GM12878 (cell line): Measurements from ENCODE around the gene ACVR1.

Source experiments
- EZH2 ChIP-seq: IDR thresholded peaks from 2 replicates; pipeline ENCODE4 v1.6.1; 2012; ENCODE audit warnings: low read depth, mild to moderate bottlenecking, control low read depth, inconsistent platforms, low read length, borderline replicate concordance; ENCODE audit not compliant: control insufficient read depth
- NFYB ChIP-seq: IDR thresholded peaks from 2 replicates; pipeline ENCODE4 v1.6.1; 2011; ENCODE audit warnings: low read depth, mild to moderate bottlenecking, low read length, improper control_type of control experiment, moderate library complexity; ENCODE audit not compliant: insufficient read depth
- SIN3A ChIP-seq: IDR thresholded peaks from 2 replicates; pipeline ENCODE4 v1.6.1; 2012; ENCODE audit warnings: low read depth, low read length, improper control_type of control experiment
- TF ChIP-seq, protein P1 (sequence below), 3 experiments: IDR thresholded peaks in 2 of 3; conservative IDR thresholded peaks in 1 of 3; 2 replicates each; pipeline ENCODE4 v1.5.1; 2011; ENCODE audit warnings: low read depth in 3 of 3, low read length in 3 of 3, mild to moderate bottlenecking in 3 of 3, control low read depth in 2 of 3, moderate library complexity in 2 of 3, inconsistent platforms in 1 of 3, mixed read lengths in 1 of 3; ENCODE audit not compliant: control insufficient read depth in 2 of 3, insufficient read depth in 1 of 3; ENCODE audit errors: extremely low read depth in 1 of 3

DNA sequence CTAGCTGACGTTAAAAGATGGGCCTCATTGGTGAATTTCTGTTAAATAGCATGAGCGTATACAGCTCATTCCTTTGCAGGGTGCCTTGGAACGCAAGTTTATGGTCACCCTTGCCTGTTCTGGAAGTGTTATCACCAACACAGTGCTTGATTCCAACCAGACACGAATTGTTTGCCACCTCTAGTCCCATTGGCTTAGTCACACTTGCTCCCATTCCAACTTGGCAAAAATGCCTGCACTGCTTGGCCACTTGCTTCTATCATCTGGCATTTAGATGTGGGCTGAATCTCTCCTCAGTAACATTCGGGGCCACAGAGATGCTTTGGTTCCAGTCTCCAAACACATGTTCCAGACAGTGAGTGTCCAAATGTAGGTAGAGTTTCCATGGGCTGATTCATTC lies 27.5 kb upstream of the ACVR1 start:
- no peak for TF ChIP-seq EZH2
- no peak for TF ChIP-seq SIN3A
- TF ChIP-seq NFYB, result no peak
- TF ChIP-seq, protein P1, sequence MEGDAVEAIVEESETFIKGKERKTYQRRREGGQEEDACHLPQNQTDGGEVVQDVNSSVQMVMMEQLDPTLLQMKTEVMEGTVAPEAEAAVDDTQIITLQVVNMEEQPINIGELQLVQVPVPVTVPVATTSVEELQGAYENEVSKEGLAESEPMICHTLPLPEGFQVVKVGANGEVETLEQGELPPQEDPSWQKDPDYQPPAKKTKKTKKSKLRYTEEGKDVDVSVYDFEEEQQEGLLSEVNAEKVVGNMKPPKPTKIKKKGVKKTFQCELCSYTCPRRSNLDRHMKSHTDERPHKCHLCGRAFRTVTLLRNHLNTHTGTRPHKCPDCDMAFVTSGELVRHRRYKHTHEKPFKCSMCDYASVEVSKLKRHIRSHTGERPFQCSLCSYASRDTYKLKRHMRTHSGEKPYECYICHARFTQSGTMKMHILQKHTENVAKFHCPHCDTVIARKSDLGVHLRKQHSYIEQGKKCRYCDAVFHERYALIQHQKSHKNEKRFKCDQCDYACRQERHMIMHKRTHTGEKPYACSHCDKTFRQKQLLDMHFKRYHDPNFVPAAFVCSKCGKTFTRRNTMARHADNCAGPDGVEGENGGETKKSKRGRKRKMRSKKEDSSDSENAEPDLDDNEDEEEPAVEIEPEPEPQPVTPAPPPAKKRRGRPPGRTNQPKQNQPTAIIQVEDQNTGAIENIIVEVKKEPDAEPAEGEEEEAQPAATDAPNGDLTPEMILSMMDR (IDR thresholded peaks at IDR 0.05 in 2 of 3, conservative IDR thresholded peaks at IDR 0.05 in 1 of 3; ENCODE audit: control insufficient read depth in 2 of 3, extremely low read depth in 1 of 3, insufficient read depth in 1 of 3, low read depth in 3 of 3, low read length in 3 of 3), result no peak
